ENCODE results near the gene ASPSCR1. TPM values are rescaled to one million over a fixed set of nuclear protein-coding genes. Genes with fewer than 3 reads are reported as not detected.

Gene ASPSCR1
- total RNA-seq, 4 donors from 2014 or later = 24.0 to 44.7 (median 32.0) TPM

GRCh38 chr17:81962499-81963441 lies 14.7 kb upstream of the ASPSCR1 start:
- in situ Hi-C loops (cut with MboI; ENCODE audit: low sequenced_read_pairs in 4 of 4) (loop anchor here in 1 of 4 donors (5.0 kb wide), 1 partner anchor 60 kb away; the partner anchor contains the start of genes CENPX and LRRC45), intact Hi-C loops (cut with DNase I; ENCODE audit: low total_unique reads) (loop anchor here (2.0 kb wide), 1 partner anchor 14 kb away; the partner anchor contains the start of gene ASPSCR1)
- TF ChIP-seq, protein P1, sequence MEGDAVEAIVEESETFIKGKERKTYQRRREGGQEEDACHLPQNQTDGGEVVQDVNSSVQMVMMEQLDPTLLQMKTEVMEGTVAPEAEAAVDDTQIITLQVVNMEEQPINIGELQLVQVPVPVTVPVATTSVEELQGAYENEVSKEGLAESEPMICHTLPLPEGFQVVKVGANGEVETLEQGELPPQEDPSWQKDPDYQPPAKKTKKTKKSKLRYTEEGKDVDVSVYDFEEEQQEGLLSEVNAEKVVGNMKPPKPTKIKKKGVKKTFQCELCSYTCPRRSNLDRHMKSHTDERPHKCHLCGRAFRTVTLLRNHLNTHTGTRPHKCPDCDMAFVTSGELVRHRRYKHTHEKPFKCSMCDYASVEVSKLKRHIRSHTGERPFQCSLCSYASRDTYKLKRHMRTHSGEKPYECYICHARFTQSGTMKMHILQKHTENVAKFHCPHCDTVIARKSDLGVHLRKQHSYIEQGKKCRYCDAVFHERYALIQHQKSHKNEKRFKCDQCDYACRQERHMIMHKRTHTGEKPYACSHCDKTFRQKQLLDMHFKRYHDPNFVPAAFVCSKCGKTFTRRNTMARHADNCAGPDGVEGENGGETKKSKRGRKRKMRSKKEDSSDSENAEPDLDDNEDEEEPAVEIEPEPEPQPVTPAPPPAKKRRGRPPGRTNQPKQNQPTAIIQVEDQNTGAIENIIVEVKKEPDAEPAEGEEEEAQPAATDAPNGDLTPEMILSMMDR (IDR thresholded peaks at IDR 0.05 in 4 of 5, conservative IDR thresholded peaks at IDR 0.05 in 1 of 5) = no peak
- TF ChIP-seq POLR2A (IDR thresholded peaks at IDR 0.05) = peak in 1 of 2 donors; percentile 49
- no peaks in the 10 kb centered on the region for H3K9me3 ChIP-seq
- ATAC-seq = peak; percentile 38 to 40
- H3K27ac ChIP-seq = peak overlapping the region; percentile 61 to 90 (median 82)
- H3K27me3 ChIP-seq = peaks cover 7 to 24% (median 19%) of the 10 kb centered on the region in 3 donors
- peaks cover 12 to 28% of the 10 kb centered on the region in 2 donors for H3K4me1 ChIP-seq
- H3K4me3 ChIP-seq = peak overlapping the region in 3 of 4 donors; percentile 4 to 46 (median 44)
- DNase-seq = peak in 1 of 2 donors; percentile 64
- no peaks in the 10 kb centered on the region for H3K36me3 ChIP-seq

- Histone ChIP-seq H3K9me3 (no peaks in the 10 kb centered on the region), H3K36me3 (no peaks in the 10 kb centered on the region), H3K27me3 (peaks cover 7 to 13% (median 12%) of the 10 kb centered on the region in 3 donors), H3K4me1 (peaks cover 17 to 32% of the 10 kb centered on the region in 2 donors), H3K27ac (no peak overlapping the region), H3K4me3 (no peak overlapping the region)
- ATAC-seq (no peak), DNase-seq (no peak)
- in situ Hi-C loops (cut with MboI; ENCODE audit: low sequenced_read_pairs in 4 of 4) = loop anchor here in 1 of 4 donors (5.0 kb wide), 1 partner anchor 58 kb away; the partner anchor contains the start of genes CENPX and LRRC45
- intact Hi-C loops (cut with DNase I; ENCODE audit: low total_unique reads) = no loop called here
- TF ChIP-seq, protein P1 (IDR thresholded peaks at IDR 0.05 in 4 of 5, conservative IDR thresholded peaks at IDR 0.05 in 1 of 5) = no peak
- TF ChIP-seq POLR2A (IDR thresholded peaks at IDR 0.05) = no peak
These were observed 13.2 kb upstream of the ASPSCR1 start for GRCh38 chr17:81964081-81964849.

DNA sequence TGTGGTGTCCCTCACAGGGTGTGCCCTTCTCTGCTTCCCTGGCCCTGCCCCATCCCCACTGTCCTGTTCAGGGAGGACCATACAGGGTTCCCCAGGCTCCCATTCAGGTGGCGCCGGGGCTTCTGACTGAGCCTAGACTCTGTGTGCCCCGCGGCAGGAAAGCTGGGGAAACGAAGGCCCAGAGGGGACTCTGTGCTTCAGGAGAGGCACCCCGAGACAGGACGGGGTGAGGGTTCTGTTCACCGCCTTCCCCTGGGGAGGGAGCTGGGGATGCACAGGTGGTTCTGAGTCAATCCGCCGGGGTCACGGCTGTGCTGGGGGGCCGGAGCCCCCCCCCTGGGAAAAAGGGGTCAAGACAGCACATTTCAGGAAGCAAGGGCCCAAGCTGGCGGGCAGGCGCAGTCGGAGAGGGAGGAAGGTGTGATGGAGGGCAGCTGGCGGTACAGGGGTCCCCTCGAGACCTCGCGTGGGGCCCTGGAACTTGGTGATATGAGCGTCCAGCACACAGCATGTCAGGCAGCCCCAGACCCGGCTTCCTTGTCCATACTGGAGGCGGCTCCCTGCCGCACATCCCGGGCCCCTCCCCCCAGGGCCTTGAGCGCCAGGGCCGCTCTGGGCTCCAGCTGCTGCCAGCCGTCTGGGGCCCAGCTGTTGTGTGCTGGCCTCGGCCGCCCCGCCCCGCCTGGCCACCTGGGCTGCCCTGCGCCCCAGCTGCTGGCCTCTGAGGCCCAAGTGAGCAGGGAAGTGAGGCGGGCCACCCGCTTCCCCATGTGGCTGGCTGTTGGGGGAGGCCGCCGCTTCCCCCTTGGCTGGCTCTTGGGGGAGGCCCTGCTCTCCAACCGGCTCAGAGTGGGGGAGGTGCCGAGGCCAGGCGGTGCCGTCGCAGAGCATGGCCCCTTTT lies 10.8 kb upstream of the ASPSCR1 start:
- Histone ChIP-seq H3K27ac (peak overlapping the region in 2 of 4 donors; percentile 69 to 82), H3K9me3 (no peaks in the 10 kb centered on the region), H3K27me3 (peaks cover 0 to 6% (median 3%) of the 10 kb centered on the region in 3 donors), H3K4me1 (peaks cover 16 to 27% of the 10 kb centered on the region in 2 donors), H3K36me3 (no peaks in the 10 kb centered on the region), H3K4me3 (no peak overlapping the region)
- in situ Hi-C loops (cut with MboI; ENCODE audit: low sequenced_read_pairs in 4 of 4) (no loop called here), intact Hi-C loops (cut with DNase I; ENCODE audit: low total_unique reads) (no loop called here)
- DNase-seq = no peak
- ATAC-seq = no peak
- TF ChIP-seq, protein P1 (IDR thresholded peaks at IDR 0.05 in 4 of 5, conservative IDR thresholded peaks at IDR 0.05 in 1 of 5) = no peak
- TF ChIP-seq POLR2A (IDR thresholded peaks at IDR 0.05) = no peak

DNA sequence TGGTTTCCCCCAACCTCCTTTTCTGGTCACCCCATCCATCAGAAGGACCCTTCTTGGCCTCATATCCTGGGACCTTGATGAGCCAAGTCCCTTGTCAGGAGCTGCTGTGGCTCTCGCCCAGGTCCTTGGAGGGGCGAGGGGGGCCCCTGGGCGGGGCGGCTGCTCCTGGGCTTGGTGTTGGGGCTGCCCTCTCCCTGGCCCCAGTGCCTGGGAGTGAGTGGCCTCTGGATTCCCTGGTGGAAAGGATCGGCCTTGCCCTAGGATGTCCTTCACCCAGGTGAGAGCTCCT lies 10.2 kb upstream of the ASPSCR1 start:
- DNase-seq (no peak), ATAC-seq (no peak)
- TF ChIP-seq, protein P1 (IDR thresholded peaks at IDR 0.05 in 4 of 5, conservative IDR thresholded peaks at IDR 0.05 in 1 of 5) = no peak
- TF ChIP-seq POLR2A (IDR thresholded peaks at IDR 0.05) = no peak
- H3K27ac ChIP-seq = peak overlapping the region in 3 of 4 donors; percentile 59 to 82 (median 69)
- no peaks in the 10 kb centered on the region for H3K36me3 ChIP-seq
- no peak overlapping the region for H3K4me3 ChIP-seq
- intact Hi-C loops (cut with DNase I; ENCODE audit: low total_unique reads) = no loop called here
- H3K4me1 ChIP-seq = peaks cover 13 to 25% of the 10 kb centered on the region in 2 donors
- no peaks in the 10 kb centered on the region for H3K9me3 ChIP-seq
- in situ Hi-C loops (cut with MboI; ENCODE audit: low sequenced_read_pairs in 4 of 4) = no loop called here
- H3K27me3 ChIP-seq = peaks cover 0 to 3% (median under 1%) of the 10 kb centered on the region in 3 donors
